ENCODE measurements around the gene TMEM132D. TPM values are rescaled to one million over a fixed set of nuclear protein-coding genes. Genes with fewer than 3 reads are reported as not detected.

TMEM132D gene
- total and polyA plus RNA-seq, 4 donors, result 0.01 to 0.14 (median 0.08) TPM

DNA sequence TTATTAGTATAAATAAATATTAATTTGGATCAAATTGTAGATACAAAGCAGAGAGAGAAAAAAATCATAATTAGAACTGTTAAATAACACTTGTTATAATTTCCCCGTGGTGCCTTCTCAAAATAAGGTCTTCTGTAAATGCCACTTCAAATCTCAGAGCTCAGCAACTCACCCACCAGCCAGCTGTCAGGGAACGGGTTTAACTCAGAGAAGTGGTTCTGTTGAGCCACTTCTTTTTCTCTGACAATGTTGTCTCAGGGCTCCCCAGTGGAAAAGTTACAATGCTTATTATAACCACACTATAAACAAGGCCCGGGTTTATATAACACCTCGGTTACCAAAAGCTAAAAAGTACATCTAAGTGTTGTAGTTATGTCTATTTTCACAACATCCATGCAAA, 598.0 kb downstream of the TMEM132D start:
- WGBS, result 76% methylated on average over 4 of the region's 4 CpGs
- Histone ChIP-seq H3K9me3 (ENCODE audit: control insufficient read depth in 4 of 4, low read length in 3 of 4) (no peaks in the 10 kb centered on the region), H3K4me3 (ENCODE audit: low read depth in 1 of 3, low read length in 3 of 3) (no peak overlapping the region), H3K27ac (ENCODE audit: low read depth in 1 of 2, low read length in 2 of 2) (no peak overlapping the region), H3K4me1 (ENCODE audit: control insufficient read depth in 4 of 4, insufficient read depth in 4 of 4, low read length in 3 of 4) (no peaks in the 10 kb centered on the region), H3K27me3 (ENCODE audit: control insufficient read depth in 4 of 4, insufficient read depth in 4 of 4, low read length in 3 of 4) (peaks cover 0 to 2% (median 0%) of the 10 kb centered on the region in 4 donors), H3K9ac (ENCODE audit: low read depth in 1 of 2, low read length in 2 of 2) (no peak overlapping the region), H3K36me3 (ENCODE audit: control insufficient read depth in 4 of 4, insufficient read depth in 3 of 4, low read depth in 1 of 4, low read length in 3 of 4) (no peaks in the 10 kb centered on the region)
- TF ChIP-seq YY1 (IDR thresholded peaks at IDR 0.05), result no peak
- no peak for TF ChIP-seq TAF1 (conservative IDR thresholded peaks at IDR 0.05)
- no peak for TF ChIP-seq EGR1 (IDR thresholded peaks at IDR 0.05; ENCODE audit: low read depth in 2 of 2)
- no peak for TF ChIP-seq JUND (IDR thresholded peaks at IDR 0.05)
- TF ChIP-seq HNF4G (IDR thresholded peaks at IDR 0.05), result no peak
- TF ChIP-seq NR2F2 (IDR thresholded peaks at IDR 0.05), result no peak
- TF ChIP-seq FOXA2 (IDR thresholded peaks at IDR 0.05), result no peak
- TF ChIP-seq, protein P1, sequence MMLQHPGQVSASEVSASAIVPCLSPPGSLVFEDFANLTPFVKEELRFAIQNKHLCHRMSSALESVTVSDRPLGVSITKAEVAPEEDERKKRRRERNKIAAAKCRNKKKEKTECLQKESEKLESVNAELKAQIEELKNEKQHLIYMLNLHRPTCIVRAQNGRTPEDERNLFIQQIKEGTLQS (IDR thresholded peaks at IDR 0.05), result no peak
- no peak for TF ChIP-seq FOXA1 (IDR thresholded peaks at IDR 0.05)
- TF ChIP-seq, protein P2, sequence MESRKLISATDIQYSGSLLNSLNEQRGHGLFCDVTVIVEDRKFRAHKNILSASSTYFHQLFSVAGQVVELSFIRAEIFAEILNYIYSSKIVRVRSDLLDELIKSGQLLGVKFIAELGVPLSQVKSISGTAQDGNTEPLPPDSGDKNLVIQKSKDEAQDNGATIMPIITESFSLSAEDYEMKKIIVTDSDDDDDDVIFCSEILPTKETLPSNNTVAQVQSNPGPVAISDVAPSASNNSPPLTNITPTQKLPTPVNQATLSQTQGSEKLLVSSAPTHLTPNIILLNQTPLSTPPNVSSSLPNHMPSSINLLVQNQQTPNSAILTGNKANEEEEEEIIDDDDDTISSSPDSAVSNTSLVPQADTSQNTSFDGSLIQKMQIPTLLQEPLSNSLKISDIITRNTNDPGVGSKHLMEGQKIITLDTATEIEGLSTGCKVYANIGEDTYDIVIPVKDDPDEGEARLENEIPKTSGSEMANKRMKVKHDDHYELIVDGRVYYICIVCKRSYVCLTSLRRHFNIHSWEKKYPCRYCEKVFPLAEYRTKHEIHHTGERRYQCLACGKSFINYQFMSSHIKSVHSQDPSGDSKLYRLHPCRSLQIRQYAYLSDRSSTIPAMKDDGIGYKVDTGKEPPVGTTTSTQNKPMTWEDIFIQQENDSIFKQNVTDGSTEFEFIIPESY (IDR thresholded peaks at IDR 0.05), result no peak
- no peak for TF ChIP-seq HNF4A (conservative IDR thresholded peaks at IDR 0.05)
- no peak for DNase-seq (ENCODE audit: low spot score)

DNA sequence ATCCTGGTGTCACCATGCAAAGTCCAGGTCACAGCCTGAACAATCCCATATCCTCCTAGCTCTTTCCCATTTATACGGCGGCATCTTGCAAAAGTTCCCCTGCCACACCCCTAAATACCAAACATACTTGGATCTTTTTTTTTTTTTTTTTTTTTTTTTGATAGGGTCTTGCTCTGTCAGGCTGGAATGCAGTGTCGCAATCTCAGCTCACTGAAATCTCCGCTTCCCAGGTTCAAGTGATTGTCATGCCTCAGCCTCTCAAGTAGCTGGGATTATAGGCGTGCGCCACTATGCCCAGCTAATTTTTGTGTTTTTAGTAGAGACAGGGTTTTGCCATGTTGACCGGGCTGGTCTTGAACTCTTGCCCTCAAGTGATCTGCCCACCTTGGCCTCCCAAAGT, 599.3 kb downstream of the TMEM132D start:
- WGBS, result 87% methylated on average over 7 of the region's 7 CpGs
- no peak overlapping the region for H3K27ac ChIP-seq (ENCODE audit: low read depth in 1 of 2, low read length in 2 of 2)
- H3K9me3 ChIP-seq (ENCODE audit: control insufficient read depth in 4 of 4, low read length in 3 of 4), result no peaks in the 10 kb centered on the region
- H3K9ac ChIP-seq (ENCODE audit: low read depth in 1 of 2, low read length in 2 of 2), result no peak overlapping the region
- no peaks in the 10 kb centered on the region for H3K36me3 ChIP-seq (ENCODE audit: control insufficient read depth in 4 of 4, insufficient read depth in 3 of 4, low read depth in 1 of 4, low read length in 3 of 4)
- TF ChIP-seq, protein P1 (IDR thresholded peaks at IDR 0.05), result no peak
- TF ChIP-seq JUND (IDR thresholded peaks at IDR 0.05) (no peak), NR2F2 (IDR thresholded peaks at IDR 0.05) (no peak), FOXA1 (IDR thresholded peaks at IDR 0.05) (no peak), FOXA2 (IDR thresholded peaks at IDR 0.05) (no peak), HNF4G (IDR thresholded peaks at IDR 0.05) (no peak), TAF1 (conservative IDR thresholded peaks at IDR 0.05) (no peak), HNF4A (conservative IDR thresholded peaks at IDR 0.05) (no peak), EGR1 (IDR thresholded peaks at IDR 0.05; ENCODE audit: low read depth in 2 of 2) (no peak), YY1 (IDR thresholded peaks at IDR 0.05) (no peak), SP1 (IDR thresholded peaks at IDR 0.05) (no peak), RAD21 (IDR thresholded peaks at IDR 0.05) (no peak)
- TF ChIP-seq, protein P3, sequence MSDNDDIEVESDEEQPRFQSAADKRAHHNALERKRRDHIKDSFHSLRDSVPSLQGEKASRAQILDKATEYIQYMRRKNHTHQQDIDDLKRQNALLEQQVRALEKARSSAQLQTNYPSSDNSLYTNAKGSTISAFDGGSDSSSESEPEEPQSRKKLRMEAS (IDR thresholded peaks at IDR 0.05), result no peak
- TF ChIP-seq, protein P2 (IDR thresholded peaks at IDR 0.05), result no peak
- TF ChIP-seq, protein P4, sequence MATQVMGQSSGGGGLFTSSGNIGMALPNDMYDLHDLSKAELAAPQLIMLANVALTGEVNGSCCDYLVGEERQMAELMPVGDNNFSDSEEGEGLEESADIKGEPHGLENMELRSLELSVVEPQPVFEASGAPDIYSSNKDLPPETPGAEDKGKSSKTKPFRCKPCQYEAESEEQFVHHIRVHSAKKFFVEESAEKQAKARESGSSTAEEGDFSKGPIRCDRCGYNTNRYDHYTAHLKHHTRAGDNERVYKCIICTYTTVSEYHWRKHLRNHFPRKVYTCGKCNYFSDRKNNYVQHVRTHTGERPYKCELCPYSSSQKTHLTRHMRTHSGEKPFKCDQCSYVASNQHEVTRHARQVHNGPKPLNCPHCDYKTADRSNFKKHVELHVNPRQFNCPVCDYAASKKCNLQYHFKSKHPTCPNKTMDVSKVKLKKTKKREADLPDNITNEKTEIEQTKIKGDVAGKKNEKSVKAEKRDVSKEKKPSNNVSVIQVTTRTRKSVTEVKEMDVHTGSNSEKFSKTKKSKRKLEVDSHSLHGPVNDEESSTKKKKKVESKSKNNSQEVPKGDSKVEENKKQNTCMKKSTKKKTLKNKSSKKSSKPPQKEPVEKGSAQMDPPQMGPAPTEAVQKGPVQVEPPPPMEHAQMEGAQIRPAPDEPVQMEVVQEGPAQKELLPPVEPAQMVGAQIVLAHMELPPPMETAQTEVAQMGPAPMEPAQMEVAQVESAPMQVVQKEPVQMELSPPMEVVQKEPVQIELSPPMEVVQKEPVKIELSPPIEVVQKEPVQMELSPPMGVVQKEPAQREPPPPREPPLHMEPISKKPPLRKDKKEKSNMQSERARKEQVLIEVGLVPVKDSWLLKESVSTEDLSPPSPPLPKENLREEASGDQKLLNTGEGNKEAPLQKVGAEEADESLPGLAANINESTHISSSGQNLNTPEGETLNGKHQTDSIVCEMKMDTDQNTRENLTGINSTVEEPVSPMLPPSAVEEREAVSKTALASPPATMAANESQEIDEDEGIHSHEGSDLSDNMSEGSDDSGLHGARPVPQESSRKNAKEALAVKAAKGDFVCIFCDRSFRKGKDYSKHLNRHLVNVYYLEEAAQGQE (IDR thresholded peaks at IDR 0.05), result no peak
- TF ChIP-seq, protein P5, sequence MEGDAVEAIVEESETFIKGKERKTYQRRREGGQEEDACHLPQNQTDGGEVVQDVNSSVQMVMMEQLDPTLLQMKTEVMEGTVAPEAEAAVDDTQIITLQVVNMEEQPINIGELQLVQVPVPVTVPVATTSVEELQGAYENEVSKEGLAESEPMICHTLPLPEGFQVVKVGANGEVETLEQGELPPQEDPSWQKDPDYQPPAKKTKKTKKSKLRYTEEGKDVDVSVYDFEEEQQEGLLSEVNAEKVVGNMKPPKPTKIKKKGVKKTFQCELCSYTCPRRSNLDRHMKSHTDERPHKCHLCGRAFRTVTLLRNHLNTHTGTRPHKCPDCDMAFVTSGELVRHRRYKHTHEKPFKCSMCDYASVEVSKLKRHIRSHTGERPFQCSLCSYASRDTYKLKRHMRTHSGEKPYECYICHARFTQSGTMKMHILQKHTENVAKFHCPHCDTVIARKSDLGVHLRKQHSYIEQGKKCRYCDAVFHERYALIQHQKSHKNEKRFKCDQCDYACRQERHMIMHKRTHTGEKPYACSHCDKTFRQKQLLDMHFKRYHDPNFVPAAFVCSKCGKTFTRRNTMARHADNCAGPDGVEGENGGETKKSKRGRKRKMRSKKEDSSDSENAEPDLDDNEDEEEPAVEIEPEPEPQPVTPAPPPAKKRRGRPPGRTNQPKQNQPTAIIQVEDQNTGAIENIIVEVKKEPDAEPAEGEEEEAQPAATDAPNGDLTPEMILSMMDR (IDR thresholded peaks at IDR 0.05; ENCODE audit: low read depth, low read length, missing input control), result no peak
- no peaks in the 10 kb centered on the region for H3K4me1 ChIP-seq (ENCODE audit: control insufficient read depth in 4 of 4, insufficient read depth in 4 of 4, low read length in 3 of 4)
- no peak for DNase-seq (ENCODE audit: low spot score)
- no peak overlapping the region for H3K4me3 ChIP-seq (ENCODE audit: low read depth in 1 of 3, low read length in 3 of 3)
- H3K27me3 ChIP-seq (ENCODE audit: control insufficient read depth in 4 of 4, insufficient read depth in 4 of 4, low read length in 3 of 4), result peaks cover 0 to 2% (median 0%) of the 10 kb centered on the region in 4 donors

Data from liver (tissue), 9 donors.